Measurements from ENCODE around the gene KRTAP20-1. TPM values are rescaled to one million over a fixed set of nuclear protein-coding genes. Genes with fewer than 3 reads are reported as not detected.

KRTAP20-1 gene
- total RNA-seq, 2 donors from 2014 or later: not detected

DNA sequence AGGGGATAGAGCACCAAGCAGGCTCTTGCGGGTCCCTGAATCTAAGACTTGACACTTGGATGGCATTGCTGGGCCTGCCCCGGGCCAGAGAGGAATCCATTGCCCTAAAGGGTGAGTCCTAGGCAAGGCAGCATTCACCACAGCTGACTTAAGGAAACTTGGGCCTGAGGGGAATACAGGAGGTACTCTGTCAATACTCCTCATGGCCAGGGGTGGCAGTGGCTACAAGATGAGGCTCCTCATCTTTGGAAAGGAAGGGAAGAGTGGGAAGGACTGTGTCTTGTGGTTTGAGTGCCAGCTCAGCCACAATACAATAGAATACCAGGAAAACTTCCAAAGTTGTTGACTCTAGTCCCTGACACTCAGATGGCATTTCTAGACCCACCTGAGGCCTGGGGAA, 10.3 kb upstream of the KRTAP20-1 start:
- Histone ChIP-seq H3K9me3 (no peaks in the 10 kb centered on the region), H3K4me3 (no peak overlapping the region), H3K4me1 (ENCODE audit: control insufficient read depth in 1 of 2, low read depth in 2 of 2) (no peaks in the 10 kb centered on the region), H3K36me3 (no peaks in the 10 kb centered on the region), H3K27ac (no peak overlapping the region), H3K27me3 (replicated peaks; ENCODE audit: insufficient read depth) (no peaks in the 10 kb centered on the region)
- DNase-seq (ENCODE audit: low spot score) (no peak), ATAC-seq (ENCODE audit: insufficient number of reproducible peaks, low FRiP score, low read depth) (no peak)
- no peak for TF ChIP-seq CTCF (IDR thresholded peaks at IDR 0.05)

- Histone ChIP-seq H3K4me3 (no peak overlapping the region), H3K4me1 (ENCODE audit: control insufficient read depth in 1 of 2, low read depth in 2 of 2) (no peaks in the 10 kb centered on the region), H3K9me3 (no peaks in the 10 kb centered on the region), H3K36me3 (no peaks in the 10 kb centered on the region), H3K27me3 (replicated peaks; ENCODE audit: insufficient read depth) (no peaks in the 10 kb centered on the region), H3K27ac (no peak overlapping the region)
- no peak for TF ChIP-seq CTCF (IDR thresholded peaks at IDR 0.05)
- DNase-seq (ENCODE audit: low spot score) (no peak), ATAC-seq (ENCODE audit: insufficient number of reproducible peaks, low FRiP score, low read depth) (no peak)
Measured at GRCh38 chr21:30612132-30612531, 4.1 kb upstream of the KRTAP20-1 start.

GRCh38 chr21:30613836-30614235, 2.4 kb upstream of the KRTAP20-1 start, which contains the start of gene KRTAP6-1:
TSS of gene KRTAP6-1 (minus strand) at chr21:30613930. CDS start at chr21:30613904, 26 bp downstream.
- no peaks in the 10 kb centered on the region for H3K4me1 ChIP-seq (ENCODE audit: control insufficient read depth in 1 of 2, low read depth in 2 of 2)
- H3K4me3 ChIP-seq: no peak within 1 kb of the TSS
- no peaks in the 10 kb centered on the region for H3K36me3 ChIP-seq
- DNase-seq (ENCODE audit: low spot score): no peak
- TF ChIP-seq CTCF (IDR thresholded peaks at IDR 0.05): no peak
- no peak for ATAC-seq (ENCODE audit: insufficient number of reproducible peaks, low FRiP score, low read depth)
- H3K27me3 ChIP-seq (replicated peaks; ENCODE audit: insufficient read depth): no peaks in the 10 kb centered on the region
- no peaks in the 10 kb centered on the region for H3K9me3 ChIP-seq
- no peak within 1 kb of the TSS for H3K27ac ChIP-seq

GRCh38 chr21:30615199-30615598, 1.0 kb upstream of the KRTAP20-1 start:
- Histone ChIP-seq H3K9me3 (no peaks in the 10 kb centered on the region), H3K27ac (no peak overlapping the region), H3K4me3 (no peak overlapping the region), H3K4me1 (ENCODE audit: control insufficient read depth in 1 of 2, low read depth in 2 of 2) (no peaks in the 10 kb centered on the region), H3K27me3 (replicated peaks; ENCODE audit: insufficient read depth) (no peaks in the 10 kb centered on the region), H3K36me3 (no peaks in the 10 kb centered on the region)
- ATAC-seq (ENCODE audit: insufficient number of reproducible peaks, low FRiP score, low read depth) (no peak), DNase-seq (ENCODE audit: low spot score) (no peak)
- no peak for TF ChIP-seq CTCF (IDR thresholded peaks at IDR 0.05)

DNA sequence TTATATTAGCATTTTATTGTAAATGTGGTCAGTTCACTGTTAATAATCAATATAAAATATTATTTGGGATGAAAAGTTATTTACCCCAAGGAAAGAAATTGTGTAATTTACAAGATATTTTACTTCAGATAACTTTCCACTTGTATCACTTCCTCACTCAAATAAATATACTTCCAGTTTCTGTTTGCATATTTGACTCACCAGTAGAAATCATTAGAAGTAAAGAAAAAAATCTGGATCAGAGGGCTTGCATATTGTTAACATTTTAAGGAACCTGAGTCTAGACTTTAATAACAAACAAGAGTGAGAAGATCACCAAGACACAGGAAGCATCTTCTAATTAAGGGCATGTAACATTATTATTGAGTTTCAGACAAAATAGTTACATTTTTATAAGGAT, 3.9 kb downstream of the KRTAP20-1 start:
- no peak for TF ChIP-seq CTCF (IDR thresholded peaks at IDR 0.05)
- Histone ChIP-seq H3K4me1 (ENCODE audit: control insufficient read depth in 1 of 2, low read depth in 2 of 2) (no peaks in the 10 kb centered on the region), H3K36me3 (no peaks in the 10 kb centered on the region), H3K27me3 (replicated peaks; ENCODE audit: insufficient read depth) (no peaks in the 10 kb centered on the region), H3K4me3 (no peak overlapping the region), H3K27ac (no peak overlapping the region), H3K9me3 (no peaks in the 10 kb centered on the region)
- ATAC-seq (ENCODE audit: insufficient number of reproducible peaks, low FRiP score, low read depth): no peak
- DNase-seq (ENCODE audit: low spot score): no peak
